Mammary epithelial cell (primary cell): ENCODE data around the gene LSM12.

Experiments used
- EZH2 ChIP-seq: IDR thresholded peaks from 2 replicates; pipeline ENCODE4 v1.6.1; 2012; ENCODE audit warnings: low read length, inconsistent platforms, borderline replicate concordance
- TF ChIP-seq, protein P1 (sequence below), 2 donors: IDR thresholded peaks in 1 of 2; conservative IDR thresholded peaks in 1 of 2; 2 replicates each; pipeline ENCODE4 v1.5.1; 2011 to 2012; ENCODE audit warnings: inconsistent platforms in 2 of 2, low read length in 2 of 2, mild to moderate bottlenecking in 2 of 2, control low read depth in 1 of 2, low read depth in 1 of 2; ENCODE audit not compliant: insufficient read depth in 1 of 2; ENCODE audit errors: extremely low read depth in 1 of 2

- TF ChIP-seq, protein P1, sequence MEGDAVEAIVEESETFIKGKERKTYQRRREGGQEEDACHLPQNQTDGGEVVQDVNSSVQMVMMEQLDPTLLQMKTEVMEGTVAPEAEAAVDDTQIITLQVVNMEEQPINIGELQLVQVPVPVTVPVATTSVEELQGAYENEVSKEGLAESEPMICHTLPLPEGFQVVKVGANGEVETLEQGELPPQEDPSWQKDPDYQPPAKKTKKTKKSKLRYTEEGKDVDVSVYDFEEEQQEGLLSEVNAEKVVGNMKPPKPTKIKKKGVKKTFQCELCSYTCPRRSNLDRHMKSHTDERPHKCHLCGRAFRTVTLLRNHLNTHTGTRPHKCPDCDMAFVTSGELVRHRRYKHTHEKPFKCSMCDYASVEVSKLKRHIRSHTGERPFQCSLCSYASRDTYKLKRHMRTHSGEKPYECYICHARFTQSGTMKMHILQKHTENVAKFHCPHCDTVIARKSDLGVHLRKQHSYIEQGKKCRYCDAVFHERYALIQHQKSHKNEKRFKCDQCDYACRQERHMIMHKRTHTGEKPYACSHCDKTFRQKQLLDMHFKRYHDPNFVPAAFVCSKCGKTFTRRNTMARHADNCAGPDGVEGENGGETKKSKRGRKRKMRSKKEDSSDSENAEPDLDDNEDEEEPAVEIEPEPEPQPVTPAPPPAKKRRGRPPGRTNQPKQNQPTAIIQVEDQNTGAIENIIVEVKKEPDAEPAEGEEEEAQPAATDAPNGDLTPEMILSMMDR (conservative IDR thresholded peaks at IDR 0.05 in 1 of 2, IDR thresholded peaks at IDR 0.05 in 1 of 2; ENCODE audit: extremely low read depth in 1 of 2, insufficient read depth in 1 of 2, low read depth in 1 of 2, low read length in 2 of 2): no peak
- no peak for TF ChIP-seq EZH2
These were observed 9.3 kb upstream of the LSM12 start for GRCh38 chr17:44075598-44076293.
